ENCODE data around the gene RGCC. TPM values are rescaled to one million over a fixed set of nuclear protein-coding genes. Genes with fewer than 3 reads are reported as not detected.

Gene RGCC
- polyA plus RNA-seq, 2 of the 4 experiments (the other 2 are of a cell fraction): 0.43 to 1.3 TPM

GRCh38 chr13:41496420-41497234 is 39.3 kb downstream of the RGCC start:
- WGBS (ENCODE audit: missing lambda C conversion rate): 52% methylated on average over 9 of the region's 9 CpGs
- CTCF ChIA-PET: no interaction called here

GRCh38 chr13:41497436-41497835 is 40.1 kb downstream of the RGCC start:
- ATAC-seq: no peak
- FAIRE-seq: no peak
- Histone ChIP-seq H3K4me2 (no peak overlapping the region), H3K9me3 (no peaks in the 10 kb centered on the region), H3K4me3 (no peak overlapping the region), H3K4me1 (no peaks in the 10 kb centered on the region), H3K27ac (no peak overlapping the region)
- POLR2A ChIA-PET: no interaction called here
- no peak for TF ChIP-seq ZFP36 (IDR thresholded peaks at IDR 0.05; ENCODE audit: borderline replicate concordance, partially characterized antibody)
- TF ChIP-seq FOSL2 (IDR thresholded peaks at IDR 0.05): no peak
- no peak for TF ChIP-seq FOSL2 (CRISPR knock-in tag; IDR thresholded peaks at IDR 0.05)
- TF ChIP-seq EHMT2 (IDR thresholded peaks at IDR 0.05; ENCODE audit: low read depth): no peak
- TF ChIP-seq HES2 (IDR thresholded peaks at IDR 0.05): no peak
- no peak for TF ChIP-seq RNF2 (IDR thresholded peaks at IDR 0.05; ENCODE audit: borderline replicate concordance, low read depth)
- TF ChIP-seq JUNB (IDR thresholded peaks at IDR 0.05): no peak
- TF ChIP-seq ESRRA (IDR thresholded peaks at IDR 0.05; ENCODE audit: borderline replicate concordance, low read length): no peak
- TF ChIP-seq EHF (CRISPR knock-in tag; IDR thresholded peaks at IDR 0.05): no peak
- no peak for TF ChIP-seq SMC3 (IDR thresholded peaks at IDR 0.05)
- TF ChIP-seq TFCP2L1 (CRISPR knock-in tag; IDR thresholded peaks at IDR 0.05): no peak
- no peak for TF ChIP-seq ZC3H11A (IDR thresholded peaks at IDR 0.05)
- TF ChIP-seq HOXB5 (CRISPR knock-in tag; IDR thresholded peaks at IDR 0.05): no peak
- TF ChIP-seq KDM5A (IDR thresholded peaks at IDR 0.05): no peak
- TF ChIP-seq BHLHE40 (IDR thresholded peaks at IDR 0.05; ENCODE audit: low read depth, low read length): no peak
- TF ChIP-seq JUN (IDR thresholded peaks at IDR 0.05): no peak
- no peak for TF ChIP-seq MAZ (IDR thresholded peaks at IDR 0.05; ENCODE audit: borderline replicate concordance, low read depth, low read length)
- TF ChIP-seq HOXA7 (CRISPR knock-in tag; IDR thresholded peaks at IDR 0.05): no peak
- TF ChIP-seq CHD4 (IDR thresholded peaks at IDR 0.05; ENCODE audit: borderline replicate concordance): no peak
- WGBS (ENCODE audit: missing lambda C conversion rate): 46% methylated on average over 5 of the region's 5 CpGs
- CTCF ChIA-PET: no interaction called here
- DNase-seq (ENCODE audit: low read depth in 1 of 2, low spot score in 1 of 2): no peak

More at GRCh38 chr13:41496420-41497234, 39.3 kb downstream of the RGCC start:
- Histone ChIP-seq H3K4me1 (no peaks in the 10 kb centered on the region), H3K9me3 (no peaks in the 10 kb centered on the region), H3K4me3 (no peak overlapping the region), H3K27ac (no peak overlapping the region), H3K4me2 (no peak overlapping the region)
- ATAC-seq: no peak
- no peak for DNase-seq (ENCODE audit: low read depth in 1 of 2, low spot score in 1 of 2)
- no peak for TF ChIP-seq RCOR1 (IDR thresholded peaks at IDR 0.05; ENCODE audit: low read depth, low read length)
- POLR2A ChIA-PET: no interaction called here
- no peak for FAIRE-seq

GRCh38 chr13:41499452-41499851 is 42.1 kb downstream of the RGCC start:
- H3K27ac ChIP-seq: no peak overlapping the region
- 0 out of 3 replicates have a peak, but pooled peaks cover 2% of the 10 kb centered on the region for H3K9me3 ChIP-seq
- ATAC-seq: no peak
- no peak overlapping the region for H3K4me2 ChIP-seq
- no peak overlapping the region for H3K4me3 ChIP-seq
- no peak for FAIRE-seq
- DNase-seq (ENCODE audit: low read depth in 1 of 2, low spot score in 1 of 2): no peak
- ChIA-PET POLR2A (no interaction called here), CTCF (interaction anchor here (1.5 kb wide), 1 partner anchor 9 kb away, joined by 5 read pairs; no protein-coding TSS in a partner anchor)
- 64% methylated on average over 5 of the region's 5 CpGs for WGBS (ENCODE audit: missing lambda C conversion rate)
- TF ChIP-seq EP300 (IDR thresholded peaks at IDR 0.05): no peak
- no peak for TF ChIP-seq HDAC2 (IDR thresholded peaks at IDR 0.05)
- no peak for TF ChIP-seq MAFK (IDR thresholded peaks at IDR 0.05; ENCODE audit: partially characterized antibody)
- TF ChIP-seq HOXB5 (CRISPR knock-in tag; IDR thresholded peaks at IDR 0.05): no peak
- TF ChIP-seq CBX8 (IDR thresholded peaks at IDR 0.05): no peak
- no peak for TF ChIP-seq TFCP2L1 (CRISPR knock-in tag; IDR thresholded peaks at IDR 0.05)
- TF ChIP-seq ZNF302 (CRISPR knock-in tag; IDR thresholded peaks at IDR 0.05): no peak
- TF ChIP-seq USF2 (IDR thresholded peaks at IDR 0.05): no peak
- TF ChIP-seq CHD4 (IDR thresholded peaks at IDR 0.05; ENCODE audit: borderline replicate concordance): no peak
- no peak for TF ChIP-seq FOSB (CRISPR knock-in tag; IDR thresholded peaks at IDR 0.05)
- no peak for TF ChIP-seq HOXB13 (CRISPR knock-in tag; IDR thresholded peaks at IDR 0.05; ENCODE audit: low read depth)
- no peak for TF ChIP-seq RCOR1 (IDR thresholded peaks at IDR 0.05; ENCODE audit: low read depth, low read length)
- TF ChIP-seq POLR2A (IDR thresholded peaks at IDR 0.05; ENCODE audit: low read length): no peak
- TF ChIP-seq FOXS1 (CRISPR knock-in tag; IDR thresholded peaks at IDR 0.05): no peak
- H3K4me1 ChIP-seq: no peaks in the 10 kb centered on the region
